Keratinocyte (primary cell): ENCODE measurements around the gene KIF1C. TPM values are rescaled to one million over a fixed set of nuclear protein-coding genes. Genes with fewer than 3 reads are reported as not detected.
"Not testable (repeated sequence)": the region's sequence is repeated elsewhere in the genome, so short reads cannot be mapped to it uniquely, and the experiment has no call there.

Experiments
- DNase-seq: peaks from one replicate; pipeline ENCODE4 v3.0.0-alpha.2; 2011; ENCODE audit warnings: low read depth, missing footprints, low spot score
- FAIRE-seq: peaks from 2 replicates; lab custom pipeline; 2011; peaks lifted over from hg19 to GRCh38; lab: Jason Lieb, UNC
- H2AFZ ChIP-seq: 2 replicates; pipeline ENCODE4 v1.6.0; 2012; ENCODE audit warnings: low read length, control low read depth, inconsistent platforms; ENCODE audit not compliant: control insufficient read depth
- H3K27ac ChIP-seq: 2 replicates; pipeline ENCODE4 v1.5.1; 2011; ENCODE audit warnings: low read length; ENCODE audit not compliant: control insufficient read depth, insufficient read depth
- H3K27me3 ChIP-seq: 3 replicates; pipeline ENCODE4 v1.6.0; 2011; ENCODE audit warnings: low read length; ENCODE audit not compliant: control insufficient read depth, insufficient read depth; ENCODE audit errors: extremely low read depth
- H3K36me3 ChIP-seq, 2 experiments: 2 replicates in 1 of 2; 3 replicates in 1 of 2; pipeline ENCODE4 v1.5.1; 2011; ENCODE audit warnings: low read length in 2 of 2, mild to moderate bottlenecking in 1 of 2; ENCODE audit not compliant: control insufficient read depth in 2 of 2, insufficient read depth in 2 of 2; ENCODE audit errors: extremely low read depth in 1 of 2
- H3K4me1 ChIP-seq: 3 replicates; pipeline ENCODE4 v1.5.1; 2011; ENCODE audit warnings: low read length; ENCODE audit not compliant: control insufficient read depth, insufficient read depth; ENCODE audit errors: extremely low read depth
- H3K4me2 ChIP-seq: 3 replicates; pipeline ENCODE4 v1.6.0; 2011; ENCODE audit warnings: low read depth, low read length; ENCODE audit not compliant: control insufficient read depth, insufficient read depth; ENCODE audit errors: extremely low read depth
- H3K4me3 ChIP-seq, 3 experiments: fragments of 200-600 bp in 1 of 3; sonication (generic) in 1 of 3; 2 replicates in 2 of 3; 3 replicates in 1 of 3; pipeline ENCODE4 v1.5.1; 2011 to 2016; ENCODE audit warnings: low read length in 3 of 3, mild to moderate bottlenecking in 3 of 3, control low read depth in 2 of 3, inconsistent platforms in 1 of 3, low read depth in 1 of 3, mixed read lengths in 1 of 3, mixed run types in 1 of 3, moderate library complexity in 1 of 3; ENCODE audit not compliant: control insufficient read depth in 2 of 3, insufficient read depth in 2 of 3; ENCODE audit errors: extremely low read depth in 1 of 3
- H3K79me2 ChIP-seq: 2 replicates; pipeline ENCODE4 v1.6.0; 2012; ENCODE audit warnings: low read length; ENCODE audit not compliant: control insufficient read depth, insufficient read depth
- H3K9ac ChIP-seq: 3 replicates; pipeline ENCODE4 v1.6.0; 2011; ENCODE audit warnings: low read length; ENCODE audit not compliant: control insufficient read depth, insufficient read depth; ENCODE audit errors: extremely low read depth
- H3K9me1 ChIP-seq: 3 replicates; pipeline ENCODE4 v1.6.0; 2011; ENCODE audit warnings: low read length; ENCODE audit not compliant: control insufficient read depth, insufficient read depth; ENCODE audit errors: extremely low read depth
- H3K9me3 ChIP-seq: 2 replicates; pipeline ENCODE4 v1.5.1; 2012; ENCODE audit warnings: low read depth, low read length; ENCODE audit not compliant: control insufficient read depth
- H4K20me1 ChIP-seq: 3 replicates; pipeline ENCODE4 v1.6.0; 2011; ENCODE audit warnings: low read length; ENCODE audit not compliant: control insufficient read depth, insufficient read depth; ENCODE audit errors: extremely low read depth
- EZH2 ChIP-seq: IDR thresholded peaks from one replicate; pipeline ENCODE4 v1.6.1; 2012; ENCODE audit warnings: inconsistent platforms, mild to moderate bottlenecking, low read length, moderate library complexity
- dilution Hi-C: fragments of 300-500 bp; cut with MboI; formaldehyde crosslinking; loops from one replicate; pipeline ENCODE4 v1.7.0; 2020; ENCODE audit warnings: low sequenced_read_pairs; ENCODE audit not compliant: extremely low pct_ligation_motif_present
- polyA plus RNA-seq, 5 experiments: library from polyadenylated mRNA; depleted of rRNA in 3 of 5; stranded (reverse) in 3 of 5; stranded (forward) in 1 of 5; unstranded in 1 of 5; fragments of >200 nt; gene quantifications; 1 replicate in 1 of 5; 2 replicates in 3 of 5; 3 replicates in 1 of 5; pipeline versions ENCODE4 v1.2.1 to v1.2.3, GENCODE V29; 2011 to 2012; ENCODE audit warnings: missing spikeins in 2 of 5, low read depth in 1 of 5, low replicate concordance in 1 of 5
- TF ChIP-seq, protein P1 (sequence below), 3 experiments: IDR thresholded peaks in 1 of 3; conservative IDR thresholded peaks in 1 of 3; optimal IDR thresholded peaks in 1 of 3; 2 replicates in 2 of 3; 3 replicates in 1 of 3; pipeline versions ENCODE3 to v1.5.1; 2011; ENCODE audit warnings: low read length in 3 of 3, mild to moderate bottlenecking in 3 of 3, moderate library complexity in 2 of 3, control low read depth in 1 of 3, inconsistent platforms in 1 of 3; ENCODE audit not compliant: insufficient read depth in 2 of 3; ENCODE audit errors: extremely low read depth in 1 of 3

The KIF1C gene
- polyA plus RNA-seq, 1 donor (not counting 4 experiments of a cell fraction or from before 2014, with no cell fraction given): 93.7 TPM

- Histone ChIP-seq H3K9me3 (no peaks in the 10 kb centered on the region), H3K4me2 (no peak overlapping the region), H3K4me1 (no peaks in the 10 kb centered on the region), H3K36me3 (no peaks in the 10 kb centered on the region), H3K79me2 (no peaks in the 10 kb centered on the region), H4K20me1 (no peaks in the 10 kb centered on the region), H2AFZ (no peak overlapping the region), H3K9me1 (no peaks in the 10 kb centered on the region), H3K27ac (no peak overlapping the region), H3K9ac (no peak overlapping the region), H3K4me3 (no peak overlapping the region), H3K27me3 (no peaks in the 10 kb centered on the region)
- dilution Hi-C loops: no loop called here
- peak; percentile 25 for DNase-seq
- TF ChIP-seq, protein P1, sequence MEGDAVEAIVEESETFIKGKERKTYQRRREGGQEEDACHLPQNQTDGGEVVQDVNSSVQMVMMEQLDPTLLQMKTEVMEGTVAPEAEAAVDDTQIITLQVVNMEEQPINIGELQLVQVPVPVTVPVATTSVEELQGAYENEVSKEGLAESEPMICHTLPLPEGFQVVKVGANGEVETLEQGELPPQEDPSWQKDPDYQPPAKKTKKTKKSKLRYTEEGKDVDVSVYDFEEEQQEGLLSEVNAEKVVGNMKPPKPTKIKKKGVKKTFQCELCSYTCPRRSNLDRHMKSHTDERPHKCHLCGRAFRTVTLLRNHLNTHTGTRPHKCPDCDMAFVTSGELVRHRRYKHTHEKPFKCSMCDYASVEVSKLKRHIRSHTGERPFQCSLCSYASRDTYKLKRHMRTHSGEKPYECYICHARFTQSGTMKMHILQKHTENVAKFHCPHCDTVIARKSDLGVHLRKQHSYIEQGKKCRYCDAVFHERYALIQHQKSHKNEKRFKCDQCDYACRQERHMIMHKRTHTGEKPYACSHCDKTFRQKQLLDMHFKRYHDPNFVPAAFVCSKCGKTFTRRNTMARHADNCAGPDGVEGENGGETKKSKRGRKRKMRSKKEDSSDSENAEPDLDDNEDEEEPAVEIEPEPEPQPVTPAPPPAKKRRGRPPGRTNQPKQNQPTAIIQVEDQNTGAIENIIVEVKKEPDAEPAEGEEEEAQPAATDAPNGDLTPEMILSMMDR (optimal IDR thresholded peaks at IDR 0.05 in 1 of 3, IDR thresholded peaks at IDR 0.05 in 1 of 3, conservative IDR thresholded peaks at IDR 0.05 in 1 of 3; ENCODE audit: extremely low read depth in 1 of 3, insufficient read depth in 2 of 3, low read length in 3 of 3): no peak
- no peak for TF ChIP-seq EZH2
- FAIRE-seq: peak; percentile 51
These were observed 72.0 kb downstream of the KIF1C start for GRCh38 chr17:5069724-5070123.

GRCh38 chr17:5075472-5075871 is 77.7 kb downstream of the KIF1C start:
- H4K20me1 ChIP-seq, H3K4me2 ChIP-seq, H2AFZ ChIP-seq, dilution Hi-C loops, H3K9me1 ChIP-seq, H3K9ac ChIP-seq, H3K36me3 ChIP-seq, H3K27me3 ChIP-seq, H3K79me2 ChIP-seq, H3K4me3 ChIP-seq, H3K4me1 ChIP-seq, FAIRE-seq, DNase-seq, H3K9me3 ChIP-seq, H3K27ac ChIP-seq: not testable (repeated sequence)

DNA sequence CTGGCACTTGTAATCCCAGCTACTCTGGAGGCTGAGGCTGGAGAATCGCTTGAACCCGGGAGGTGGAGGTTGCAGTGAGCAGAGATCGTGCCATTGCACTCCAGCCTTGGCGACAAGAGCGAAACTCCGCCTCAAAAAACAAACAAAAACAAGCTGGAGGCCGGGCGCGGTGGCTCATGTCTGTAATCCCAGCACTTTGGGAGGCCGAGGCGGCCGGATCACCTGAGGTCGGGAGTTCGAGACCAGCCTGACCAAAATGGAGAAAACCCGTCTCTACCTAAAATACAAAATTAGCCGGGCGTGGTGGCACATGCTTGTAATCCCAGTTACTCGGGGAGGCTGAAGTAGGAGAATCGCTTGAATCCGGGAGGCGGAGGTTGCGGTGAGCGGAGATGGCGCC is 79.5 kb downstream of the KIF1C start:
- H3K9ac ChIP-seq, H3K36me3 ChIP-seq, H3K4me1 ChIP-seq, H3K27me3 ChIP-seq, DNase-seq, FAIRE-seq, H3K79me2 ChIP-seq, H3K27ac ChIP-seq, H3K4me3 ChIP-seq, dilution Hi-C loops, H3K9me3 ChIP-seq, H4K20me1 ChIP-seq, H3K9me1 ChIP-seq: not testable (repeated sequence)
- peak overlapping the region; percentile 83 for H3K4me2 ChIP-seq
- peak overlapping the region; percentile 96 for H2AFZ ChIP-seq
